T-helper 1 cell (primary cell): ENCODE results near the gene ITGA11.

ENCODE experiments used
- DNase-seq, 5 donors: peaks; one replicate each; pipeline ENCODE4 v3.0.0-alpha.2; 2012 to 2020

ITGA11 gene

GRCh38 chr15:68389936-68390817 is 41.8 kb downstream of the ITGA11 start:
- peak in 1 of 5 donors; percentile 76 for DNase-seq

DNA sequence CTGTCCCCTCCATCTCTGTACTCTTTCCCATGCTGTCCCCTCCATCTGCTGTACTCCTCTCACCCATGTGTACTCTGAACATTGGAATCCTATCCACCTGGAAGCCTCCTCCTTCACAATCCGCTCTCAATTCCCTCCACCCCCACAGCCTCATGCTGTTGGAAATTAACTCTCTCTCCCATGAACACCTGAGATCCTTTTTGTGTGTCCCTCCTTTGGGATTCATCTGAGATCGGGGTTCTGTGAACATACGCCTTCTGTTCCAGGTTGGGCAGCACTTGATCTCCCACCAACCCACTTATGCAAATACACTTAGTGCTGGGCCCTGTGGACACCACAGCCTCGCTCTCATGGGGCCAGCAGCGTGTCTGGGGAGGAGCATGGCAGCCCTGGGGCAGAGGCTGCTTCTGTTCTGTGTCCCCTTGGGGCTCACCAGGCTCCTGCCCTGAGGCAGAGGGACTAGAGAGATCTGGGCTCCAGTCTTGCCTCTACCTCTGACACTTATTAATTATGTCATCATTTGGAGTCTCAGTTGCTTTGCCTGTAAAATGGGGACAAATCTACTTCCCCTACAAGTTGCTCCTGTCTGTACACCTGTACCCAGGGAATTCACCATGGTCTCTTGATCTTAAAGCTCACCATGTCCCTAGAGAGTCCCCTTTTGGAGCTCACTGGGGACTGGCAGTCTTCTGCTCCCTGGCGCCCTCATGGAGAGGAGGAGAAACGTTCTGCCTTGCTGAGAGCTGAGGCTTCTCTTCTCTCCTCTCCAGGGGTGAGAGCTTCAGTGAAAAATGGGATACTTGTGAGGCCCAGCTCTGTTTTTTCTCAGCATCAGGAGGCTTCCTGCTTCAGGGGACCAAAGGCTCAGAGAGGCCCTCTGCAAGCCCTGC is 42.7 kb downstream of the ITGA11 start:
- DNase-seq = no peak

GRCh38 chr15:68387381-68388143 is 44.4 kb downstream of the ITGA11 start:
- DNase-seq = no peak

- no peak for DNase-seq
Measured at GRCh38 chr15:68386587-68387288, 45.2 kb downstream of the ITGA11 start.

DNA sequence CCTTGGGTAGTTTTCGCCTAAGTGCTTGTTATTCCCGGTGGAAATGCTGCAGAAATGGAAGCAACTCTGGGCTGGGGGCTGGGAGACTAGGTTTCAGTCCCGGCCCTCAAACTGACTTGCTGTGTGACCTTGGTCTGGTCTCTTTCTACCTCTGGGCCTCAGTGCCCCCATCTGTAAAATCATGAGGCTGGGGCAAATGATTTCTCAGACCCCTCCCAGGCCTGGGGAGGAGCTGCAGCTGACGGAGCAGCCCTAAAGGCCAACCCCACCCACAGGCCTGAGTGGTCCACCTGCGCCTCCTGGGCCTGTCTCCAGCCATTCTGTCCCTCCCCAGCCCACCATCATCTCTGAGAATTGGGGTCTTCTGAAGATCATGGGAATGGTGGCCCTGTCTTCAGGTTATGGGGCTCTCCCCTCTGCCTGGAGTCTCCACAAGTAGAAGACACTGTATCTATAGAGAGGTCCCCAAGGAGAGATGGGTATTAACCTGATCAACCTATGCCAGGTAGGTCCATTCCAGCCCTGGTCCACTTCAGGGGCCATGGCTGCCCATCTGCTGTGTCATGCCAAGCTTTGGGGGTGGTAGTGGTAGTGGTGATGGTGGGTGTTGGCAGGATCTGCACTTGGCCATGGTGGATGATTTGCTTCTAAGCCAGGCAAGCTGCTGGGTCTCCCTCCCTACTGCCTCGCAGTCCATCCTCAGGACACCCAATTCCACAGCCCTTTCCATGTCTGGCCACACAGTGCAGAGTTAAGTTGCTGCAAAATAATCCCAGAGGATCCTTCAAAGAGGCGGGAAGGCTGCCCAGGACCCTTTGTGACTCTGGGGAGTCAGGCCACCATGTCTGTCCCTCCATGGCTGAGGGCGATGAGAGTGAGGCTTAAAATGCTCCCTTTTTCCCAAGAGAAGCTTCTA is 46.0 kb downstream of the ITGA11 start:
- DNase-seq = no peak

GRCh38 chr15:68385240-68385561 is 46.8 kb downstream of the ITGA11 start:
- no peak for DNase-seq

DNA sequence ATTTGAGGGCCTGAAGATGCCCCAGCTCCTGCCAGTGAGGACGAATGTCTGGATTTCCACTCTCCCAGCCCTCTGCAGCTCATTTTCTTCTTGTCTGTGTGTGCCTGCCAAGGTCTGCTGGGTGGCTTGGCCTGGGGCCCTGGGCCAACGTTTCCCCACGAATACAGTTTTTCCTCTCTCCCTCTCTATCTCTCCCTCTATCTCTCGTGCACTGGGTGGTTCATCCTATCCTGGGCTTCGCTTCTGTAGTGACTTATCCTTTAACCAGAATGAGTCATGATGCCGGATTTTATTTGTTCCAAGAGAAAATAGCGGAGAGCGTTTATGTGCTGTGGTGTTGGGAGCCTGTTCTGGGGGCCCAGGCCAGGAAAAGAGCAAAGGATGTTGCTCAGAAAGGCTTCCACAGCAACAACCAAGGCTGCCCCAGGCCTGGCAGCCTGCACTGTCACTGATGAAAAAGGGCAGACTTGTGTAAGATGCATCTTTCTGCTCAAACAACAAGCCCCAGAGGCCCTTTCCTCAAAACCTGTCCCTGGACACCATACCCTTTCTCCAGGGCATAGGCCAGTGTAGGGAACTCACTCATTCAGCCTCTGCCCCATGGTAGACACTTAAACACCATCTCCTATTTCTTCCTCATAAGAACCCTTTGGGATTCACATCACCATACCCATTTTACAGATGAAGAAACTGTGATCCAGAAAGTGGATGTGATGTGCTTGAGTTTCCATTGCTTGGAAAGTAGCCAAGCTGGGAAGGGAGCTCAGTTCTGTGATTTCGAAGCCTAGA is 47.3 kb downstream of the ITGA11 start:
- no peak for DNase-seq

DNA sequence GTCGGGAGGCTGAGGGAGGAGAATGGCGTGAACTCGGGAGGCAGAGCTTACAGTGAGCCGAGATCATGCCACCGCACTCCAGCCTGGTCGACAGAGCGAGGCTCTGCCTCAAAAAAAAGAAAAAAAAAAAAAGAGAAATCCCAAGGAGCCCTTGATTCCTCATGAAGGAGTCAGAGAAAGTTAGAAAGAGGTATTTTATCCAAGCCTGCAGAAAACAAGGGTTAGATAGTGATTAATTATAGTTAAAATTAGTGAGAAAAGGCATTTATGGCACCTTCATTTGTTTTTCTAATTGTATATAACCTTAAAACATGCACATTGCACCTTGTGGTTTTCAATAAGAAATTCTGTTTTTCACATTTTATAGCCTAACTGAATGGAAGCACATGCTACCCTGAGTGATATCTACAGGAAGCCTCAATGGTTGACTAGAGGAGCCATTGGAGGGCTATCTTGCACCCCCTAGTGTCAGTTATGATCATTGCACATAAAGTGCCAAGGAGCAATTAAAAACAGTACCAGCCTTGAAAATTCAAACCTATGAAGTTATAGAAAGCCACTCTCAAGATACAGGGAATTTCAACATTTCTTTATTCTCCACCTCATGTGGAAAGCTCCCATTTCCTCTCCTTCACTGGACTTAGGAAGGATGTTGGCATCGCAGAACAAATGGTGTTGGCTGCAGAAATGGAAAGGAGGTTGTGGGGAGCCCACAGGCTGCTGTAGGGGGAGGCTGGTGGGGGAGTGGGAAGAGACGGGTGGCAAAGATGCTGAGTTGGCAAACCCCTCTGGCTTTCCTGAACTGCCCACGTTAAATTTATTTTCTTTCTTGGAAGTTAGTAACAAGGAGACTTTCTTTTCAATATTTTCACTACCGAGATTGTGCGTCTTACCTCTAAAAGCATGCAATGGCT is 48.5 kb downstream of the ITGA11 start:
- peak in 2 of 5 donors; percentile 30 to 62 for DNase-seq

GRCh38 chr15:68382286-68383007 is 49.5 kb downstream of the ITGA11 start:
- DNase-seq = no peak

- no peak for DNase-seq
Measured at GRCh38 chr15:68380456-68380855, 51.5 kb downstream of the ITGA11 start.

DNA sequence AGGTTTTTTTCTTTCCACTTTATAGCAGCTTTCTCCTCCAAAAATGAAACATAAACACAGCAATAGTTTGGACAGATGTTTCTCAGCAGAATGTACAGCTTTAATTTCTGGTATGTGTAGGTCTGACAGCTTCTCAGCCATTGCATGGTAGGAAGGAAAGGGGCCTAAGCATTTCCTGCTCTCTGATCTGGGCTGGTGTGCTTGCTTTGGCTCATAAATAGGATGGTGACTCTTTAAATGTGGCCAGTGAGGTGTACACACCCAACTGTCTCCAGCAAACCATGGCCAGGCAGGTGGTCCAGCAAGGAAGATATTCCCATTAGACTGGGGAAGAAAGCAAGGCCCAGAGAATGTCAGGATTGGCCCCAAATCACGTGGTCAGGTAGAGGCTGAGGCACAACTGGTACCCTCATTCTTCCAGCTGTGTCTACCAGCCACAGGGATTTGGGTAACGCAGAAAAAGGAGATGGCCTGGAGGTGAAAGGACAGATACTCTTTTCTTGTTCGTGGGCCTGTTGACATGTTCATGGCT is 52.1 kb downstream of the ITGA11 start:
- DNase-seq = peak in 1 of 5 donors; percentile 39

GRCh38 chr15:68379058-68379758 is 52.8 kb downstream of the ITGA11 start:
- no peak for DNase-seq

DNA sequence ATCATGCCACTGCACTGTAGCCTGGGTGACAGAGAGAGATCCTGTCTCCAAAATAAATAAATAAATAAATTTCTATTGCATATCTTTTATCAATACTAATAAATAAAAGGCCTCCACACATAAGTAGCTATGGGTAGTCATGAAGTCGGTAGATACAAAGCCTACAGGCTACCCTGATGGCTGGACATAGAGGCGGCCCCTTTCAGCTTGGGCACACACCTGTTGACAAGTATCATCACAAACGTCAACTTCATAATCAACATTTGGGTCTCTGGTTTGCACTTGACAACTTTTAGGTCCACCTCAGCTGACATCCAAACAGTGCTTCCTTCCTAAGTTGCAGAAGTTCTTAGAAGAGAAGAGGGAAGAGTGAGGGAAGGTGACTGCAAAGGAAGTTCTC is 53.4 kb downstream of the ITGA11 start:
- DNase-seq = no peak

- no peak for DNase-seq
Measured at GRCh38 chr15:68377766-68378165, 54.2 kb downstream of the ITGA11 start.

GRCh38 chr15:68376447-68377060 is 55.4 kb downstream of the ITGA11 start:
- DNase-seq = no peak

DNA sequence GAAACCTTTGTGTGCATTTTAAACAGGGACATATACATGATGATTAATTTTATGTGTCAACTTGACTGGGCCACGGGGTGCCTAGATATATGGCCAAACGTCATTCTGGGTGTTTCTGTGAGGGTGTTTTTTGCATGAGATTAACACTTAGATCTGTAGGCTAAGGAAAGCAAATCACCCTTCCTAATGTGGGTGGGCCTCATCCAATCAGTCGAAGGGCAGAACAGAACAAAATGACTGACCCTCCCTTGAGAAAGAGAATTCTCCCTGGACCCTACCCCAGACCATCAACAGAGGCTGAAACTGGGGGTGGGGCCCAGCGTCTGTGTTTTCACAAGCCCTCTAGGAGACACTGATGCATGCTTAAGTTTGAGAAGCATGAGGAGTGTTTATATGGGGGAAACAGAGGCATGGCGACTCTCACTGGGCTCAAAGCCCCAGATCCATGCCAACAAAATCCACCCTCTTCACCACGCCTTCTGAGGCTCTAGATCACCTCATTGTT is 56.2 kb downstream of the ITGA11 start:
- no peak for DNase-seq

DNA sequence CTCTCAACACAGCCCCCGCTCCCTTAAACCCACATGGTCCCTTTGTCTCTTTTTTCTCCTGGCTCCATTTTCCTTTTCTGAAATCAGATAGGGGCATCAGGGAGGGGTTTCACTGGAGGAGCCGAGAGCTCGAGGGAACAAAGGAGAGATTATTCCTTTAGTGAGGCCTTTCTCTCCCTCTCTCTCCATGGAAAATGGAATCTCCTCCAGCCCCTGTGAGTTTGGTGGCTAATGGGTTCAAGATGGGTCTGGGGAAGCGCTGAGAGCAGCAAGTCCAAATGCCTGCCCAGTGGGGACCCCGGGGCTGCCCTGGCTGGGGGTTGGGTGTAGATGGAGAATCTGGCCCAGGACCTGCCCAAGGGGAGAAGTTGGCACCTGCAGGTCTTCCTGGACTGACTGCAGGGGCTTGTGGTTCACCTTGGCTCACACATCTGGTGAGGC is 56.8 kb downstream of the ITGA11 start:
- DNase-seq = no peak
